GM12878 (cell line): ENCODE measurements around the gene CAMTA2. TPM values are rescaled to one million over a fixed set of nuclear protein-coding genes. Genes with fewer than 3 reads are reported as not detected.

Experiments used
- ATAC-seq: fragments of 200-7000 bp; cut with Tn5 transposase; 3 replicates; pipeline ENCODE4 v1.9.1; 2020; ENCODE audit warnings: mild to moderate bottlenecking, moderate library complexity
- BruUV-seq: library from RNA; stranded (reverse); fragments of 400-500 nt; replicated peaks from 2 replicates; lab custom pipeline; 2021; lab: Mats Ljungman, UMichigan
- CTCF ChIA-PET: fragments of 300-600 bp; sonication (Branson Sonifier 250); formaldehyde crosslinking; extraction: SDS; loops from one replicate; lab custom pipeline; 2021; ENCODE audit warnings: inconsistent platforms; lab: Yijun Ruan, JAX
- POLR2A ChIA-PET: fragments of 350-600 bp; formaldehyde crosslinking; extraction: SDS; loops from one replicate; lab custom pipeline; 2021; ENCODE audit warnings: inconsistent platforms; lab: Charles Lee
- RAD21 ChIA-PET: fragments of 300-600 bp; sonication (Branson Sonifier 250); formaldehyde crosslinking; loops from one replicate; lab custom pipeline; 2023; ENCODE audit warnings: antibody characterized with exemption; ENCODE audit not compliant: unreplicated experiment; lab: Charles Lee
- SMC1A ChIA-PET: fragments of 300-600 bp; sonication (Branson Sonifier 250); formaldehyde crosslinking; loops from one replicate; lab custom pipeline; 2023; ENCODE audit not compliant: unreplicated experiment, uncharacterized antibody; lab: Charles Lee
- DNase-seq: peaks from one replicate; pipeline ENCODE4 v3.0.0-alpha.2; 2011; ENCODE audit warnings: low read depth, low spot score
- FAIRE-seq: peaks from 3 replicates; lab custom pipeline; 2011; peaks lifted over from hg19 to GRCh38; lab: Jason Lieb, UNC
- H2AFZ ChIP-seq: 2 replicates; pipeline ENCODE4 v1.6.0; 2011; ENCODE audit warnings: low read depth, low read length, control low read depth; ENCODE audit not compliant: control insufficient read depth
- H3K27ac ChIP-seq: 2 replicates; pipeline ENCODE4 v1.5.1; 2011; ENCODE audit warnings: control low read depth; ENCODE audit not compliant: control insufficient read depth, insufficient read depth
- H3K27me3 ChIP-seq, 2 experiments: replicated peaks in 1 of 2; 2 replicates each; pipeline versions ENCODE4 v1.6.0 to v1.6.1; 2011; ENCODE audit warnings: low read length in 1 of 2; ENCODE audit not compliant: control insufficient read depth in 2 of 2, insufficient read depth in 2 of 2
- H3K36me3 ChIP-seq, 2 experiments: 2 replicates each; pipeline ENCODE4 v1.5.1; 2011; ENCODE audit warnings: low read length in 1 of 2; ENCODE audit not compliant: control insufficient read depth in 2 of 2, insufficient read depth in 2 of 2
- H3K4me1 ChIP-seq: 2 replicates; pipeline ENCODE4 v1.6.1; 2011; ENCODE audit warnings: mild to moderate bottlenecking, low read length, moderate library complexity, mixed read lengths; ENCODE audit not compliant: control insufficient read depth, insufficient read depth
- H3K4me2 ChIP-seq: 2 replicates; pipeline ENCODE4 v1.6.0; 2011; ENCODE audit warnings: control low read depth; ENCODE audit not compliant: control insufficient read depth, insufficient read depth
- H3K4me3 ChIP-seq: fragments of 200-600 bp; sonication (generic); 2 replicates; pipeline ENCODE4 v1.5.1; 2016
- H3K79me2 ChIP-seq: 2 replicates; pipeline ENCODE4 v1.6.0; 2011; ENCODE audit warnings: low read length; ENCODE audit not compliant: control insufficient read depth, insufficient read depth
- H3K9ac ChIP-seq: 2 replicates; pipeline ENCODE4 v1.8.0; 2011; ENCODE audit warnings: low read length, control low read depth, mixed read lengths; ENCODE audit not compliant: control insufficient read depth, insufficient read depth
- H3K9me3 ChIP-seq: replicated peaks from 3 replicates; pipeline ENCODE4 v1.5.1; 2011; ENCODE audit warnings: mild to moderate bottlenecking, low read length; ENCODE audit not compliant: control insufficient read depth, insufficient read depth
- H4K20me1 ChIP-seq: 2 replicates; pipeline ENCODE4 v1.6.0; 2011; ENCODE audit not compliant: control insufficient read depth, insufficient read depth
- ASH2L ChIP-seq: fragments of 300-600, 200-600 bp; sonication (generic); IDR thresholded peaks from 2 replicates; pipeline ENCODE4 v1.6.1; 2017; ENCODE audit warnings: low read depth, mild to moderate bottlenecking, borderline replicate concordance
- BCLAF1 ChIP-seq: fragments of 450-650 bp; IDR thresholded peaks from 2 replicates; pipeline ENCODE4 v1.6.1; 2017; ENCODE audit warnings: antibody characterized with exemption, mild to moderate bottlenecking, moderate library complexity
- ETV6 ChIP-seq, 2 experiments: fragments of 450-650 bp in 1 of 2; IDR thresholded peaks in 1 of 2; conservative IDR thresholded peaks in 1 of 2; 2 replicates each; pipeline ENCODE4 v1.6.1; 2014; ENCODE audit warnings: antibody characterized with exemption in 1 of 2, borderline replicate concordance in 1 of 2, low read depth in 1 of 2, mild to moderate bottlenecking in 1 of 2, moderate library complexity in 1 of 2
- SMAD1 ChIP-seq: fragments of 450-650 bp; IDR thresholded peaks from 2 replicates; pipeline ENCODE4 v1.6.1; 2018; ENCODE audit warnings: mild to moderate bottlenecking, low read depth; ENCODE audit not compliant: partially characterized antibody
- SMAD5 ChIP-seq: IDR thresholded peaks from 2 replicates; pipeline ENCODE4 v1.6.1; 2016; ENCODE audit warnings: antibody characterized with exemption, low read depth
- TCF3 ChIP-seq: IDR thresholded peaks from 2 replicates; pipeline ENCODE4 v1.6.1; 2012; ENCODE audit warnings: low read depth, mild to moderate bottlenecking, low read length, borderline replicate concordance; ENCODE audit not compliant: insufficient read depth
- USF2 ChIP-seq: IDR thresholded peaks from 2 replicates; pipeline ENCODE4 v1.6.1; 2011; ENCODE audit warnings: low read depth, low read length, improper control_type of control experiment, borderline replicate concordance
- ZBTB33 ChIP-seq: fragments of 450-650 bp; IDR thresholded peaks from 2 replicates; pipeline ENCODE4 v1.6.1; 2017; ENCODE audit warnings: mild to moderate bottlenecking
- ZBTB4 ChIP-seq: fragments of 450-650 bp; formaldehyde crosslinking; IDR thresholded peaks from 2 replicates; pipeline ENCODE4 v1.4.0; 2022; ENCODE audit warnings: mild to moderate bottlenecking, moderate library complexity
- ZZZ3 ChIP-seq: IDR thresholded peaks from 2 replicates; pipeline ENCODE4 v1.6.1; 2011; ENCODE audit warnings: low read depth; ENCODE audit not compliant: control insufficient read depth, insufficient read length
- WGBS: methylation state at CpG from one replicate; pipeline ENCODE4 v1.1.6; 2016; ENCODE audit warnings: low lambda C conversion rate; ENCODE audit not compliant: insufficient replicate concordance, insufficient coverage; ENCODE audit errors: missing lambda C conversion rate; 5-methylcytosine and 5-hydroxymethylcytosine counted together
- in situ Hi-C: fragments of 300-500 bp; cut with MboI; formaldehyde crosslinking; loops from 9 replicates; pipeline ENCODE4 v1.14.3; 2018; ENCODE audit warnings: mixed read lengths
- intact Hi-C: fragments of 100-400 bp; cut with micrococcal nuclease; formaldehyde crosslinking; loops from one replicate; pipeline ENCODE4 v1.14.2; 2022; ENCODE audit not compliant: unreplicated experiment
- polyA plus RNA-seq, 11 experiments: library from polyadenylated mRNA; depleted of rRNA in 4 of 11; unstranded in 6 of 11; stranded (reverse) in 5 of 11; fragments of >200 nt; fragmentation: Nextera tagmentation in 4 of 11; fragmentation: Illumina TruSeq in 1 of 11; extraction: Ambion mirVana in 4 of 11; extraction: Trizol in 1 of 11; gene quantifications; 1 replicate in 1 of 11; 2 replicates in 10 of 11; pipeline versions ENCODE4 v1.2.1 to v1.2.3, GENCODE V29; 2011 to 2016; ENCODE audit warnings: inconsistent platforms in 2 of 11, missing spikeins in 2 of 11, low read depth in 1 of 11
- total RNA-seq, 4 experiments: library from RNA; depleted of rRNA in 3 of 4; stranded (reverse); fragments of >200 nt in 3 of 4; fragmentation: Illumina TruSeq in 1 of 4; extraction: Trizol in 1 of 4; gene quantifications; 2 replicates each; pipeline versions ENCODE4 v1.2.1 to v1.2.3, GENCODE V29; 2013 to 2021

CAMTA2 gene
- total and polyA plus RNA-seq, 10 of the 15 experiments (the other 5 are each of a cell fraction or from before 2014, with no cell fraction given) = 0.42 to 29.3 (median 11.2) TPM

GRCh38 chr17:5027299-5027698, 39.8 kb upstream of the CAMTA2 start (continued):
- TF ChIP-seq ZBTB33 = no peak
- no peak for TF ChIP-seq ZZZ3

GRCh38 chr17:5024604-5025003, 37.1 kb upstream of the CAMTA2 start:
- no peaks in the 10 kb centered on the region for H4K20me1 ChIP-seq
- no peak for FAIRE-seq
- intact Hi-C loops (no loop called here), in situ Hi-C loops (no loop called here)
- H2AFZ ChIP-seq = no peak overlapping the region
- ChIA-PET RAD21 (no interaction called here), CTCF (no interaction called here), SMC1A (no interaction called here), POLR2A (interaction anchor here (0.6 kb wide), 1 partner anchor 1323 kb away, joined by 6 read pairs; no protein-coding TSS in a partner anchor)
- no peak for ATAC-seq
- no peak overlapping the region for H3K4me3 ChIP-seq
- no peaks in the 10 kb centered on the region for H3K27me3 ChIP-seq
- peaks cover 9 to 21% of the 10 kb centered on the region in 2 experiments for H3K36me3 ChIP-seq
- WGBS = 100% methylated on average over 4 of the region's 4 CpGs
- BruUV-seq = no TSS peak
- H3K9ac ChIP-seq = no peak overlapping the region
- no peak overlapping the region for H3K27ac ChIP-seq
- no peaks in the 10 kb centered on the region for H3K4me1 ChIP-seq
- no peak for DNase-seq
- no peaks in the 10 kb centered on the region for H3K79me2 ChIP-seq
- H3K9me3 ChIP-seq = no peaks in the 10 kb centered on the region
- no peak overlapping the region for H3K4me2 ChIP-seq
- TF ChIP-seq SMAD1 (no peak), ETV6 (conservative IDR thresholded peaks at IDR 0.05 in 1 of 2, IDR thresholded peaks at IDR 0.05 in 1 of 2; ENCODE audit: borderline replicate concordance in 1 of 2, low read depth in 1 of 2) (no peak), ZBTB33 (no peak), TCF3 (no peak), ASH2L (no peak), ZBTB4 (CRISPR knock-in tag) (no peak), BCLAF1 (no peak), USF2 (no peak), SMAD5 (no peak)
